Adrenal gland (tissue), 5 donors: ENCODE data around the gene SOBP.

Source experiments
- POLR2A ChIP-seq, 2 donors: fragments of 450-650 bp; IDR thresholded peaks; one replicate each; pipeline ENCODE4 v1.6.1; 2017; ENCODE audit warnings: antibody characterized with exemption in 2 of 2, mild to moderate bottlenecking in 2 of 2, moderate library complexity in 1 of 2
- TF ChIP-seq, protein P1 (sequence below), 6 experiments: fragments of 450-650 bp in 4 of 6; fragments of 200-600 bp in 2 of 6; sonication (generic) in 1 of 6; IDR thresholded peaks; 1 replicate in 5 of 6; 2 replicates in 1 of 6; pipeline versions ENCODE4 v1.5.1 to v1.8.0; 2016 to 2021; ENCODE audit warnings: antibody characterized with exemption in 6 of 6, mild to moderate bottlenecking in 2 of 6, moderate library complexity in 1 of 6
- donor health status: DM: no; HTN: no; CAD: no.

- TF ChIP-seq, protein P1, sequence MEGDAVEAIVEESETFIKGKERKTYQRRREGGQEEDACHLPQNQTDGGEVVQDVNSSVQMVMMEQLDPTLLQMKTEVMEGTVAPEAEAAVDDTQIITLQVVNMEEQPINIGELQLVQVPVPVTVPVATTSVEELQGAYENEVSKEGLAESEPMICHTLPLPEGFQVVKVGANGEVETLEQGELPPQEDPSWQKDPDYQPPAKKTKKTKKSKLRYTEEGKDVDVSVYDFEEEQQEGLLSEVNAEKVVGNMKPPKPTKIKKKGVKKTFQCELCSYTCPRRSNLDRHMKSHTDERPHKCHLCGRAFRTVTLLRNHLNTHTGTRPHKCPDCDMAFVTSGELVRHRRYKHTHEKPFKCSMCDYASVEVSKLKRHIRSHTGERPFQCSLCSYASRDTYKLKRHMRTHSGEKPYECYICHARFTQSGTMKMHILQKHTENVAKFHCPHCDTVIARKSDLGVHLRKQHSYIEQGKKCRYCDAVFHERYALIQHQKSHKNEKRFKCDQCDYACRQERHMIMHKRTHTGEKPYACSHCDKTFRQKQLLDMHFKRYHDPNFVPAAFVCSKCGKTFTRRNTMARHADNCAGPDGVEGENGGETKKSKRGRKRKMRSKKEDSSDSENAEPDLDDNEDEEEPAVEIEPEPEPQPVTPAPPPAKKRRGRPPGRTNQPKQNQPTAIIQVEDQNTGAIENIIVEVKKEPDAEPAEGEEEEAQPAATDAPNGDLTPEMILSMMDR (IDR thresholded peaks at IDR 0.05) = no peak
- no peak for TF ChIP-seq POLR2A (IDR thresholded peaks at IDR 0.05)
These were observed 209.3 kb downstream of the SOBP start for GRCh38 chr6:107699254-107699653.
